GM12801 (cell line): ENCODE measurements around the gene IDH3G.

ENCODE experiments used
- TF ChIP-seq, protein P1 (sequence below): IDR thresholded peaks from one replicate; pipeline ENCODE4 v1.5.1; 2011; ENCODE audit warnings: control low read depth; ENCODE audit not compliant: insufficient read length; ENCODE audit errors: extremely low read depth

IDH3G gene

DNA sequence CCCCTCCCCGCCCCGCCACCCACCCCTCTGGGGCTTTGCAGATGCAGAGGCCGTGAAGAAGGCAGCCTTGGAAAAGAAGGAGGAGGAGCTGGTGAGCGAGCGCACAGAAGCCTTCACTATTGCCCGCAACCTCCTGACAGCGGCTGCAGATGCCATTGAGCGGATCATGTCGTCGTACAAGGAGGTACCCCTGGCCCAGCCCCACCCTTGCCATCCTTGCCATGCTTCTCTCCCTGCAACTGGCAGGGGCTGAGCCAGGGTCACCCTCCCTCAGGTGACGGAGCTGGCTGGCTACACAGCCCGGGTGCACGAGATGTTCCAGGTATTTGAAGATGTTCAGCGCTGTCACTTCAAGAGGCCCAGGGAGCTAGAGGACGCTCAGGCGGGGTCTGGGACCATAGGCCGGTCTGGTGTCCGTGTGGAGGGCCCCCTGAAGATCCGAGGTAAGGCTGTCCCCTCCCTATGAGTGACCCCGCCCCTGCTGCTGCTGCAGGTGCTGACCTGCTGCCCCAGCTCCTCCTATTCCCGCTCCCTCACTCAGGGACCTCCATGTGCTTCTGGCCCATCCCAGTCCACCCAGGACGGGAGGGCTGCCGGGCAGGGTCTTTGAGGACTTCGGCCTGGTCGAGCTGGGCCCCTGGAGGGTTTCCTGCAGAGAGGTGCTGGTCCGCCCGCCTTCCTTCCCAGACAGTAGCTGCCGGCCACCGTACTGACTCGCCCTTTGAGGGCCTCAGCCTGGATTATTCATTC lies 57.9 kb downstream of the IDH3G start:
- TF ChIP-seq, protein P1, sequence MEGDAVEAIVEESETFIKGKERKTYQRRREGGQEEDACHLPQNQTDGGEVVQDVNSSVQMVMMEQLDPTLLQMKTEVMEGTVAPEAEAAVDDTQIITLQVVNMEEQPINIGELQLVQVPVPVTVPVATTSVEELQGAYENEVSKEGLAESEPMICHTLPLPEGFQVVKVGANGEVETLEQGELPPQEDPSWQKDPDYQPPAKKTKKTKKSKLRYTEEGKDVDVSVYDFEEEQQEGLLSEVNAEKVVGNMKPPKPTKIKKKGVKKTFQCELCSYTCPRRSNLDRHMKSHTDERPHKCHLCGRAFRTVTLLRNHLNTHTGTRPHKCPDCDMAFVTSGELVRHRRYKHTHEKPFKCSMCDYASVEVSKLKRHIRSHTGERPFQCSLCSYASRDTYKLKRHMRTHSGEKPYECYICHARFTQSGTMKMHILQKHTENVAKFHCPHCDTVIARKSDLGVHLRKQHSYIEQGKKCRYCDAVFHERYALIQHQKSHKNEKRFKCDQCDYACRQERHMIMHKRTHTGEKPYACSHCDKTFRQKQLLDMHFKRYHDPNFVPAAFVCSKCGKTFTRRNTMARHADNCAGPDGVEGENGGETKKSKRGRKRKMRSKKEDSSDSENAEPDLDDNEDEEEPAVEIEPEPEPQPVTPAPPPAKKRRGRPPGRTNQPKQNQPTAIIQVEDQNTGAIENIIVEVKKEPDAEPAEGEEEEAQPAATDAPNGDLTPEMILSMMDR: no peak
